GM18511 (cell line): ENCODE results near the gene HAUS3.
"Not testable (repeated sequence)": the region's sequence is repeated elsewhere in the genome, so short reads cannot be mapped to it uniquely, and the experiment has no call there.

ENCODE experiments used
- ATAC-seq: cut with Tn5 transposase; IDR thresholded peaks from one replicate; pipeline ENCODE4 v1.9.1; 2021; ENCODE audit warnings: mild to moderate bottlenecking, moderate library complexity; ENCODE audit not compliant: unreplicated experiment

The HAUS3 gene

DNA sequence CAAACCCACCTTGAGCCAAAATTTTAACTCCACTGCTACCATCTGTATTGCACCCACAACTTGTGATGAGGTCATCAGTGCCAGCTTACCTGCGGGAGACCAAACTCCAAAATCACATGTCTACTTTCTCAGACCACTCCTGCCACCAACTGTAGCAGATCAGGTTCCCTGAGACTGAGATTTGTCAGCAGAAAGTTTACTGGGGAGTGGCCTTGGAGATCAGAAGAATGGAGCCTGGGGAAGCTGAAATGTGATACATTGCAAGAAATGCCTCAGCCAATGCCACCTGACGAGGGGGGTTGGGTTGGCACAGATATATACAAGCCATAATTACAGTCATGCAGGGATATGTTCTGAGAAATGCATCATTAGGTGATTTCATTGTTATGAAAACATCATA lies 19.1 kb downstream of the HAUS3 start:
- no peak for ATAC-seq

DNA sequence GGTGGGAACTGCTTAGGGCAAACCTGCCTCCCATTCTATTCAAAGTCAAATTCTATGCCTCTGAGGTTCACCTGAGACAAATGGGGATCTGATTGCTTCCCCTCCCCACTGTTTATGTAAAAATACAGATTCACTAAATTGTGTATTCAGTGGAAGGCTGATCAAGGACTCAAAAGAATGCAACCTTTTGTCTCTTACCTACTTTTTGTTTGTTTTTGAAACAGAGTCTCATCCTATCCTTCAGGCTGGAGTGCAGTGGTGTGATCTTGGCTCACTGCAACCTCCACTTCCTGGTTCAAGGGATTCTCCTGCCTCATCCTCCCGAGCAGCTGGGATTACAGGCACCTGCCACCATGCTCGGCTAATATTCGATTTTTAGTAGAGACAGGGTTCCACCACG lies 20.5 kb downstream of the HAUS3 start:
- not testable (repeated sequence) for ATAC-seq

DNA sequence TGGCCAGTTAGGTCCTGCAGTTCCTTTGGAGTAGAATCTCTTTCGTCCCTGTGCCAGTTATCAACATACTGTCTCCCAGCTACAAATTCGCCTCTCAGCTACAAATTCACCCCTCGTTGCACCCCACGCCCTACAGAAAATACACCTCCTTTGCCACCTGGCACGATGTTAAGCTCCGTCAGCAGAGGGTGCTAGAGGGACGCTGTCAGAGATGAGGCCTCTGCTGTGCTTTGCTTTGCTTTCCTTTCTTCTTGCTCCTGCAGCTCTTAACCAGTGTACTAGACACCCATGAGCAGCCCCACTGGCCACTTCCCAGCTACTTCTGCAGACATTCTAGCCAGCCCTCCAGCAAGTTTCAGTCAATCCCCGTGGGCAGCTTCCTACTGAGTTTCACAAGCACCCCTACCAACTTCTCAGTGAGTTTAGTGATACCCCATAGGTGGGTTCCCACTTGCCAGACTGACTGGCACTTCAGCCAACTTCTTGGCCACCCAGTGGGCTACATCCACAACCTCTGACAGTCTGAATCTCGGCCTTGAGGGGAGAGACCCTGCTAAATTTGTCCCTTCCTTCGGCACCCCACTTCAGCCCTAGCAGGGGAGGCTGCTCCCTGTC lies 21.8 kb downstream of the HAUS3 start:
- ATAC-seq = peak; percentile 61

DNA sequence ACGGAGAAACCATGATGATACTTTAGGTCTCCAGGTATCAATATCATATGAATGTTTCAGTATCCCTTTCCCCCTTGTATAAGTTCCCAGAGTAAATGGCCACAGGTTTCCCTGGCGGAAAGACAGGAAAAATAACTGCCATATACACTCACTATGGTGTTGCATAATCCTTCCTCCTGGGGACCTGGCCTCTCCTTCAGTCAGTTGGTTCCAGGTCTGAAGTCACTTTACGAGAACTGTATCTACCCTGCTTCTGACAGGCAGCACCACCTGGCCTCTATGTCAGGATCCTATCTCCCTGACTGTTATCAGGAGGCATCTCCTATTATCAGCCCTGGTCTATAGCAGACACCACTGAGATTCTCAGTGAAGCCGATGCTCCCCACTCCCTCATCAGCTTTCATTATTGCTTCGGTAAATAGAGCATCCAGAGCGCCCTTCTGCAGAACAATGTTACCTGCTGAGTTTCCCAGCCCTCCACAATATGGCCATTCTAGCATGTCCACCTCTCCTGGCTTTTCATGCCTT lies 22.6 kb downstream of the HAUS3 start:
- ATAC-seq = no peak

DNA sequence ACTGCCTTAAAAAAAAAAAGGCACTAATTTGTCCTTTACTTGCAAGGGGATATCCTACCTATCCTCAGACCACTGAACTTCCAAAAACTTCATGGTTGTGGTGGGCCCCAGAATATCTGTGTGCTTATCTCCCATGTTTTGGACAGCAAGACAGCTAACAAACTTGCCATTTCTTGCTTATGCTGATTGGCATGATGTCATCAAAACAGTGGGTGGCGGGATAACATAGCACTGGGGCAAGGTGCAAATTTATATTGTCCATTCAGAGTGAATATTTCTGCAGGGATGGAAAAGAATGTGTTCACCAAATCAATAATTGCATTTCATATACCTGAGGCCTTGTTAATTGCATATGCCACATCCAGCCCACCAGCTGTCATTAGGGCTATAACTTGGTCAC lies 23.5 kb downstream of the HAUS3 start:
- ATAC-seq = no peak

DNA sequence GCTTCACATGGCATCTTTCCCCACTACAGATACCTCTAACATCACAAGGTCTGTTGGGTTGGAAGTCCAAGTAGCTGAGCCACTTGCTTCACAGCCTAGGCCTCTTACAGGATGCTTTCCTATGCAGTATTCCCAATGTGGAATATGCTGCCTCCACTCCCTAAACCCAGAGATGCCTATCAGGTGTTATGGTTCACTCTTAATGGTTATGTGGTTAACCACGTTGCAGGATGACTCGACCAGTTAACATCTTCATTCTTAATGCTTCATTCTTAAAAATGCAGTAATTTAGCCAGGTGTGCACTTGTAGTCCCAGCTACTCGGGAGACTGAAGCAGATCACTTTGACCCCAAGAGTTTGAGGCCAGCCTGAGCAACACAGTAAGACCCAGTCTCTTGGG lies 24.2 kb downstream of the HAUS3 start:
- ATAC-seq = no peak

DNA sequence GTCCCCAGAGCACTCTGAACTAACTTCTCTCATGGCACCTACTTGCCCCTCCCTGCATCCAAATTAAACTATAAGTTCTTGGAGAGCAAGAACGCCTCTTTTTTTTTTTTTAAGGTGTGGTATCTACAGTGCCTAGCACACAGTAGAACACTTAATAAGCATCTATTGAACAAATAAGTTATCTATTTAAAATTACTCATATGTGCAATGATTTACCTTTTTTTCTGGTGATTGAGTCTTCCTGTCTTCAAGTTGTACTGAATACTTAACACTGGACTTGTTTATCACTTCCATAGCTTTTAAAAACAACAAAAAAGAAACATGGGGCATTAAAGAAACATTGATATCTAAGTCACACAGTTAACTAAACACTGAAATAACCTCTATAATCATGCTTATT lies 29.1 kb downstream of the HAUS3 start:
- ATAC-seq = no peak

DNA sequence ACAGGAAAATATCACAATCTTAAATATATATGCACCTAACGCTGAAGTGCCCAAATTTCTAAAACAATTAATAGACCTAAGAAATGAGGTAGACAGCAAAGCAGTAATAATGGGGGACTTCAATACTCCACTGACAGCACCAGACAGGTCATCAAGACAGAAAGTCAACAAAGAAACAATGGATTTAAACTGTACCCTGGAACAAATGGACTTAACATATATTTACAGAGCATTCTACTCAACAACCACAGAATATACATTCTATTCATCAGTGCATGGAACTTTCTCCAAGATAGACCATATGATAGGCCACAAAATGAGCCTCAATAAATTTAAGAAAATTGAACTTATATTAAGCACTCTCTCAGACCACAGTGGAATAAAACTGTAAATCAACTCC lies 39.1 kb downstream of the HAUS3 start:
- ATAC-seq = not testable (repeated sequence)

DNA sequence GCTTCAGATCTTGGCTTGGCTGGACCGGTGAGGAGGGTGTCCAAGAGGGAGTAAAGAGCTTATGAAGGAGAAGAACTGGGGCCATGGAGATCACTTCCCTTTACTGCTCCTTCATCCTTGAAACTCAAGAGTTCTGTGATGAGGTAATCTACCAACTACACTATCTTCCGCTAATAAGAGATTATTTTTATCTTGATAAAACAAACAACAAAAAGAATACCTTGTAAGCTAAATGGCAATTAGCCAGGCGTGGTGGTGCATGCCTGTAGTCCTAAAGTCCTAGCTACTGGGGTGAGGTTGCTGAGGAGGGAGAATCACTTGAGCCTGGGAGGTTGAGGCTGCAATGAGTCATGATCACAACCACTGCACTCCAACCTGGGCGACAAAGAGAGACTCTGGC lies 47.4 kb downstream of the HAUS3 start:
- ATAC-seq = no peak

DNA sequence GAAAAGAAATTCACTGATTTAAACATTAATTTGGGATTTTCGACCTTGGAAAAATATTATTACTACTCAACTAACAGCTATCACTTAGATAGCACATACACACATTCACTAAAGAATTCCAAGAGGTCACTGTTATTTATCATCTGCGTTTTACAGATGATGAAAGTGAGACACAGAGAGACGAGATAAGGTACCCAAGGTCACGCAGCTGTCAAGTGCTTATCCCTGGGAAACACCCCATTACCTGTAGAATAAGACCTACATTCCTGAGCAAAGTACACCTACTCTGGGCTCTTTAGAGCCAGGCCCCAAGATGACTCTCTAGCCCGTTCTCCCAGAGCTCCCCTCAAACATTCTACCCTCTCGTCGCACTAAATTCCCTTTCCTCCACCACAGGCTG lies 48.6 kb downstream of the HAUS3 start:
- ATAC-seq = no peak

DNA sequence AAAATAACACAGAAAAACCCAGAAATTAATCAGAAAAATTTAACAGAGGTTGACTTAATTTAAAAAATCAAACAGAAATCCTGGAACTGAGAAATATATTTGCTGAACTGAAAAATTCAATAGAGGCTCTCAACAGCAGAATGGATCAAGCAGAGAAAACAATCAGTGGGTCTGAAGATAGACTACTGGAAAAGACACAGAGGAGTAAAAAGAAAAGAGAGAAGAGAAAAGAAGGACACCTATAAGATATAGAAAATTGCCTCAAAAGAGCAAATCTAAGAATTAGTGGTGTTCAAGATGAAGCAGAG lies 55.1 kb downstream of the HAUS3 start:
- ATAC-seq = no peak

DNA sequence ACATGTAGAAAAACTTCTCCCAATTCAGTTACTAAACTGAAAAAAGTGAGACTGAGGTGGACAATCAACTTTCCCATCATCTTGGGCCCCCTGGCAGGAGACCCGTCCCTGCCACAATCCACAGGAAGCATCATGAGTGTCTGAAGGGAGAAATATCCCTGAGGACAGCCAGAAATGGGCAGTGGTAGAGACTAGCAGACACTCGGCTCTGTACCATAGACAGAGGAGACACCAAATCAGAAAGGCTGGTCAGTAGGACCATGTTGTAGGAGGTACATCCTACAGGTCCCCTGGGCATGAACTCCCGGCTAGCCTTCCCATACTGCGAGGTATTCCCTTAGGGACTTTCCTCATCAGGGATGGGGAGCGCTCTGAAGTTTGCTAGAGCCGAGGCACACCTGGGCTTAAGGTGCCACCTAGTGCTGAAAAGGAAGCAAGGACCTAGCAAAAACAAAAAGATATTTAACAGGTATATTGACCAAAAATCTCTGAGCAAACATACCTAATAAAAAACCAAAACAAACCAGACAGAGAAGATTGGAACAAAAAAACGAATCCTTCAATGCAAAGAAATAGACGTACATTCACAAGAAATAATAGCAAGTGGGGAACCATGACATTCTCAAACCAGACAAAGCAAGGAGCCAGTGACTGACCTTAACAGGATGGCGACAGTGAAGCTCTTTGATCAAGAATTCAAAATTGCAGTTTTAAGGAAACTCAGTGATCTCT lies 55.6 kb downstream of the HAUS3 start:
- no peak for ATAC-seq

DNA sequence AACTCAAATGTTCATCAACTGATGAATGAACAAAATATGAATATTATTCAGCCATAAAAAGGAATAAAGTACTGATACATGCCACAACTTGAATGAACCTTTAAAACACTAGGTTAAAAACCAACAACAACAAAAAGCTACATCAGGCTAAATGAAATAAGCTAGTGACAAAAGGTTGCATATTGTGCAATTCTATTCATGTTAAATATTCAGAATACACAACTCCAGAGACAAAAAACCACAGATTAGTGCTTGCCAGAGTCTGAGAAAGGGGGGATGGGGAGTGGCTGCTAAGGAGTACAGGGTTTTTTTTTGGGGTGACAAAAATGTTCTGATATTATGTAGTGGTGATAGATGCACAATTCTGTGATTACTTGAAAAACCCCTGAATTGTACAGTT lies 58.5 kb downstream of the HAUS3 start:
- ATAC-seq = no peak

DNA sequence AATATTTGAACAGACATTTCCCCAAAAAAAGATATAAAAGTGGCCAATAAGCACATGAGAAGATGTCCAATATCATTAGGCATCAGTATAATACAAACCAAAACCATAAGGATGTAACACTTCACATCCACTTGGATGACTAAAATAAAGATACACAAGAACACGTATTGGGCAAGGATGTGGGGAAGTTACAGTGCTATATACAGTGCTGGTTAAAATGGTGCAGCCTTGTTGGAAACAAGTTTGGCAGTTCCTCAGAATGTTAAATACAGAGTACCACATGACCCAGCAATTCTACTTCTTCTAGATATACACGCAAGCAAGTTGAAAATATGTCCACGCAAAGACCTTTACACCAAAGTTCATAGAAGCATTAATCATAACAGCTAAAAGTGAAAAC lies 58.9 kb downstream of the HAUS3 start:
- no peak for ATAC-seq

DNA sequence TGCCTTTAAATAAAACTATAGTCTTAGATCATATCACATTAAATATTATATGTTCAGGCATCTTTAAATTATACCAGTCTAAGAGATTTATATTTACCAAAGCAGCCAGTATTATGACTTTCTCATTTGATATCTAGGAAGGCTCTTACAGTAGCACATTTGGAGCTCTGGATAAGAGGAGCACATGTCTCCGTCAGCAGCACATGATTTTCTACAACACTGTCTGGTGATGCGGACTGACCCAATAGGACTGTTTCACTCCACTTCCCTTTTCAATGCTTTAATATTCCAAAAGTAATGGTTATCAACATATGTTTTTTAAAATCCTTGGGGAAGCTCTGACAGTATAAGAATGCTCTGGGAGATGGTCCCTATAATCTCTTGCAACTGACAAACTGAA lies 61.5 kb downstream of the HAUS3 start:
- no peak for ATAC-seq

DNA sequence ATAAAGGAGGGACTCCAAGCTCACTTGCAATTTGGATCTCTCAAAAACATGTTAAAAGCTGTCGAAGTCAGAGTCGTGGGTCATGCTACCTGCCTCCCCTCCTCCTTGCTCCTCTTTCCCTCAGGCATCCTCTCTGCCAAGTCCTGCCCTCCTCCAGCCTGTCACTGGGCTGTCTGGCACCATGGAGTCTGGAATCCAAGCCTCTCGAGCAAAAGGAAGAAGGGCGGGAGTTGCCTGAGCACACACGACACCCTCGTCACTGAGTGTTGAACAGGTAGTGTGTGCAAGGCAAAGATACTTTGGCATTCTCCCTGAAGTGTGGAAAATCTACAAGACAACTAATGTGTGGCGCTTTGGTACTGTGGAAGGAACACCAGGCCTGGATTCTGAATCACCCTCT lies 62.2 kb downstream of the HAUS3 start:
- ATAC-seq = no peak

DNA sequence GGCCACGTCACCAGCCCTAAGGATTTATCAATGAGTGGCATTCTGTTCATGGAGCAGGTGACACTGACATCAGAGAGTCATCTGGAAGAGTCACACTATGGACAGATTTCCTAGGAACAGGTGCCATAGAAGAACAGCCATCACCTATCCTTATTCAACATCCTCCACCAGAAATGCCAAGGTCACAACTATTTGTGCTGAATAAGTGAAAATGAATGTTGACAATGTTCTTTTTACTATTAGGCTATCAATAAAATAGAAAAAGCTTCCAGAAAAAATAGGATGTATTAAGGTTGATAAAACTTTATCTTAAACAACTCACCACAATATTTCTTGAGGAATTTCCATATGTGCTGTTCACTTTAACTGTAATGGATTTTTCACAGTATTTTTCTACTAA lies 62.9 kb downstream of the HAUS3 start:
- ATAC-seq = no peak
